ENCODE results near the gene CDK3. TPM values are rescaled to one million over a fixed set of nuclear protein-coding genes. Genes with fewer than 3 reads are reported as not detected.

Gene CDK3
- total and polyA plus RNA-seq, 2 donors (not counting 3 experiments of a cell fraction or from before 2014, with no cell fraction given): 8.5 to 8.7 TPM

- H3K9me1 ChIP-seq (replicated peaks; ENCODE audit: control insufficient read depth, extremely low read depth, insufficient read depth, low read length): no peaks in the 10 kb centered on the region
- dilution Hi-C loops (cut with MboI; ENCODE audit: extremely low pct_ligation_motif_present, low sequenced_read_pairs) (no loop called here), intact Hi-C loops (cut with micrococcal nuclease) (loop anchor here (10.0 kb wide), 1 partner anchor 225 kb away; a partner anchor contains a TSS)
- H3K4me2 ChIP-seq (ENCODE audit: insufficient read depth, low read length): no peak overlapping the region
- no peak overlapping the region for H3K9ac ChIP-seq (replicated peaks; ENCODE audit: extremely low read depth, insufficient read depth, low read length)
- ChIA-PET CTCF (interaction anchor here (0.6 to 5.0 kb wide), 17 partner anchors 9 to 337 kb away, joined by 3 to 35 read pairs (median 4); partner anchors contain the start of gene MRPL38), POLR2A (interaction anchor here (0.6 kb wide), 1 partner anchor 9 kb away, joined by 11 read pairs; no protein-coding TSS in a partner anchor)
- H3K4me1 ChIP-seq (ENCODE audit: control insufficient read depth, extremely low read depth, insufficient read depth, low read length): peaks cover 3% of the 10 kb centered on the region
- H3K27me3 ChIP-seq (ENCODE audit: control insufficient read depth in 2 of 2, insufficient read depth in 2 of 2, low read length in 2 of 2): no peaks in the 10 kb centered on the region
- H3K27ac ChIP-seq (ENCODE audit: insufficient read depth, low read depth, low read length): no peak overlapping the region
- no peaks in the 10 kb centered on the region for H4K20me1 ChIP-seq (replicated peaks; ENCODE audit: control insufficient read depth, extremely low read depth, insufficient read depth, low read length)
- H3K4me3 ChIP-seq (replicated peaks in 1 of 3; ENCODE audit: insufficient read depth in 1 of 3, low read depth in 1 of 3, low read length in 3 of 3): no peak overlapping the region
- H3K36me3 ChIP-seq (ENCODE audit: control insufficient read depth in 2 of 2, extremely low read depth in 1 of 2, insufficient read depth in 2 of 2, low read length in 2 of 2): peaks cover 0 to 2% of the 10 kb centered on the region in 2 experiments
- H2AFZ ChIP-seq (ENCODE audit: low read depth, low read length): no peak overlapping the region
- no peak for FAIRE-seq
- no peak for TF ChIP-seq POLR2A (IDR thresholded peaks at IDR 0.05; ENCODE audit: low read depth, low read length)
- no peak for TF ChIP-seq POLR2AphosphoS5 (IDR thresholded peaks at IDR 0.05; ENCODE audit: insufficient read depth, low read depth, low read length)
- TF ChIP-seq, protein P1, sequence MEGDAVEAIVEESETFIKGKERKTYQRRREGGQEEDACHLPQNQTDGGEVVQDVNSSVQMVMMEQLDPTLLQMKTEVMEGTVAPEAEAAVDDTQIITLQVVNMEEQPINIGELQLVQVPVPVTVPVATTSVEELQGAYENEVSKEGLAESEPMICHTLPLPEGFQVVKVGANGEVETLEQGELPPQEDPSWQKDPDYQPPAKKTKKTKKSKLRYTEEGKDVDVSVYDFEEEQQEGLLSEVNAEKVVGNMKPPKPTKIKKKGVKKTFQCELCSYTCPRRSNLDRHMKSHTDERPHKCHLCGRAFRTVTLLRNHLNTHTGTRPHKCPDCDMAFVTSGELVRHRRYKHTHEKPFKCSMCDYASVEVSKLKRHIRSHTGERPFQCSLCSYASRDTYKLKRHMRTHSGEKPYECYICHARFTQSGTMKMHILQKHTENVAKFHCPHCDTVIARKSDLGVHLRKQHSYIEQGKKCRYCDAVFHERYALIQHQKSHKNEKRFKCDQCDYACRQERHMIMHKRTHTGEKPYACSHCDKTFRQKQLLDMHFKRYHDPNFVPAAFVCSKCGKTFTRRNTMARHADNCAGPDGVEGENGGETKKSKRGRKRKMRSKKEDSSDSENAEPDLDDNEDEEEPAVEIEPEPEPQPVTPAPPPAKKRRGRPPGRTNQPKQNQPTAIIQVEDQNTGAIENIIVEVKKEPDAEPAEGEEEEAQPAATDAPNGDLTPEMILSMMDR (IDR thresholded peaks at IDR 0.05; ENCODE audit: extremely low read depth in 1 of 2, insufficient read depth in 1 of 2, low read depth in 1 of 2, low read length in 2 of 2): peak; percentile 80 to 89
- no peaks in the 10 kb centered on the region for H3K9me3 ChIP-seq (replicated peaks; ENCODE audit: control insufficient read depth, insufficient read depth, low read length)
- peak; percentile 40 for DNase-seq (ENCODE audit: low read depth, low spot score)
- BruUV-seq (replicated peaks): no TSS peak
- no peaks in the 10 kb centered on the region for H3K79me2 ChIP-seq (ENCODE audit: control insufficient read depth, insufficient read depth, low read length)
Observed at GRCh38 chr17:76000016-76000754, 470 bp upstream of the CDK3 start.

- Histone ChIP-seq H2AFZ (ENCODE audit: low read depth, low read length) (no peak overlapping the region), H3K27ac (ENCODE audit: insufficient read depth, low read depth, low read length) (no peak overlapping the region), H3K36me3 (ENCODE audit: control insufficient read depth in 2 of 2, extremely low read depth in 1 of 2, insufficient read depth in 2 of 2, low read length in 2 of 2) (peaks cover 0 to 2% of the 10 kb centered on the region in 2 experiments), H3K27me3 (ENCODE audit: control insufficient read depth in 2 of 2, insufficient read depth in 2 of 2, low read length in 2 of 2) (no peaks in the 10 kb centered on the region), H3K9me1 (replicated peaks; ENCODE audit: control insufficient read depth, extremely low read depth, insufficient read depth, low read length) (no peaks in the 10 kb centered on the region), H3K4me3 (replicated peaks in 1 of 3; ENCODE audit: insufficient read depth in 1 of 3, low read depth in 1 of 3, low read length in 3 of 3) (no peak overlapping the region), H3K9ac (replicated peaks; ENCODE audit: extremely low read depth, insufficient read depth, low read length) (no peak overlapping the region), H4K20me1 (replicated peaks; ENCODE audit: control insufficient read depth, extremely low read depth, insufficient read depth, low read length) (no peaks in the 10 kb centered on the region), H3K9me3 (replicated peaks; ENCODE audit: control insufficient read depth, insufficient read depth, low read length) (no peaks in the 10 kb centered on the region), H3K79me2 (ENCODE audit: control insufficient read depth, insufficient read depth, low read length) (no peaks in the 10 kb centered on the region), H3K4me2 (ENCODE audit: insufficient read depth, low read length) (no peak overlapping the region), H3K4me1 (ENCODE audit: control insufficient read depth, extremely low read depth, insufficient read depth, low read length) (peaks cover under 1% of the 10 kb centered on the region)
- ChIA-PET POLR2A (no interaction called here), CTCF (interaction anchor here (0.8 to 5.8 kb wide), 5 partner anchors 12 to 106 kb away, joined by 3 to 95 read pairs (median 3); partner anchors contain the start of gene MRPL38)
- DNase-seq (ENCODE audit: low read depth, low spot score) (no peak), FAIRE-seq (no peak)
- no TSS peak for BruUV-seq (replicated peaks)
- intact Hi-C loops (cut with micrococcal nuclease) (loop anchor here (10.0 kb wide), 1 partner anchor 227 kb away; a partner anchor contains a TSS), dilution Hi-C loops (cut with MboI; ENCODE audit: extremely low pct_ligation_motif_present, low sequenced_read_pairs) (no loop called here)
- TF ChIP-seq MYC (IDR thresholded peaks at IDR 0.05; ENCODE audit: low read depth, low read length) (no peak), EZH2 (IDR thresholded peaks at IDR 0.05; ENCODE audit: borderline replicate concordance, low read depth, low read length, severe bottlenecking) (no peak), POLR2A (IDR thresholded peaks at IDR 0.05; ENCODE audit: low read depth, low read length) (no peak), GATA2 (IDR thresholded peaks at IDR 0.05; ENCODE audit: insufficient read depth, insufficient read length, low read depth, low read length) (no peak), POLR2AphosphoS5 (IDR thresholded peaks at IDR 0.05; ENCODE audit: insufficient read depth, low read depth, low read length) (no peak), JUN (IDR thresholded peaks at IDR 0.05; ENCODE audit: borderline replicate concordance, insufficient read depth, insufficient read length, low read depth) (no peak), FOS (IDR thresholded peaks at IDR 0.05; ENCODE audit: borderline replicate concordance, insufficient read depth, low read length) (no peak)
- TF ChIP-seq, protein P2, sequence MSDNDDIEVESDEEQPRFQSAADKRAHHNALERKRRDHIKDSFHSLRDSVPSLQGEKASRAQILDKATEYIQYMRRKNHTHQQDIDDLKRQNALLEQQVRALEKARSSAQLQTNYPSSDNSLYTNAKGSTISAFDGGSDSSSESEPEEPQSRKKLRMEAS (IDR thresholded peaks at IDR 0.05; ENCODE audit: insufficient read depth, insufficient read length): no peak
- TF ChIP-seq, protein P1 (IDR thresholded peaks at IDR 0.05; ENCODE audit: extremely low read depth in 1 of 2, insufficient read depth in 1 of 2, low read depth in 1 of 2, low read length in 2 of 2): no peak
Observed at GRCh38 chr17:76002100-76002499, 1.4 kb downstream of the CDK3 start.
